GM20000 (cell line): ENCODE results near the gene NSD1.
"Not testable (repeated sequence)": the region's sequence is repeated elsewhere in the genome, so short reads cannot be mapped to it uniquely, and the experiment has no call there.

Experiments used
- DNase-seq: peaks from one replicate; pipeline ENCODE4 v3.0.0; 2012; ENCODE audit warnings: low spot score
- TF ChIP-seq, protein P1 (sequence below): IDR thresholded peaks from 2 replicates; pipeline ENCODE4 v1.5.1; 2012; ENCODE audit warnings: mild to moderate bottlenecking, control low read depth; ENCODE audit errors: extremely low read depth, missing control alignments

NSD1 gene

GRCh38 chr5:177169271-177169670 lies 35.7 kb downstream of the NSD1 start:
- TF ChIP-seq, protein P1, sequence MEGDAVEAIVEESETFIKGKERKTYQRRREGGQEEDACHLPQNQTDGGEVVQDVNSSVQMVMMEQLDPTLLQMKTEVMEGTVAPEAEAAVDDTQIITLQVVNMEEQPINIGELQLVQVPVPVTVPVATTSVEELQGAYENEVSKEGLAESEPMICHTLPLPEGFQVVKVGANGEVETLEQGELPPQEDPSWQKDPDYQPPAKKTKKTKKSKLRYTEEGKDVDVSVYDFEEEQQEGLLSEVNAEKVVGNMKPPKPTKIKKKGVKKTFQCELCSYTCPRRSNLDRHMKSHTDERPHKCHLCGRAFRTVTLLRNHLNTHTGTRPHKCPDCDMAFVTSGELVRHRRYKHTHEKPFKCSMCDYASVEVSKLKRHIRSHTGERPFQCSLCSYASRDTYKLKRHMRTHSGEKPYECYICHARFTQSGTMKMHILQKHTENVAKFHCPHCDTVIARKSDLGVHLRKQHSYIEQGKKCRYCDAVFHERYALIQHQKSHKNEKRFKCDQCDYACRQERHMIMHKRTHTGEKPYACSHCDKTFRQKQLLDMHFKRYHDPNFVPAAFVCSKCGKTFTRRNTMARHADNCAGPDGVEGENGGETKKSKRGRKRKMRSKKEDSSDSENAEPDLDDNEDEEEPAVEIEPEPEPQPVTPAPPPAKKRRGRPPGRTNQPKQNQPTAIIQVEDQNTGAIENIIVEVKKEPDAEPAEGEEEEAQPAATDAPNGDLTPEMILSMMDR = no peak
- DNase-seq = no peak

DNA sequence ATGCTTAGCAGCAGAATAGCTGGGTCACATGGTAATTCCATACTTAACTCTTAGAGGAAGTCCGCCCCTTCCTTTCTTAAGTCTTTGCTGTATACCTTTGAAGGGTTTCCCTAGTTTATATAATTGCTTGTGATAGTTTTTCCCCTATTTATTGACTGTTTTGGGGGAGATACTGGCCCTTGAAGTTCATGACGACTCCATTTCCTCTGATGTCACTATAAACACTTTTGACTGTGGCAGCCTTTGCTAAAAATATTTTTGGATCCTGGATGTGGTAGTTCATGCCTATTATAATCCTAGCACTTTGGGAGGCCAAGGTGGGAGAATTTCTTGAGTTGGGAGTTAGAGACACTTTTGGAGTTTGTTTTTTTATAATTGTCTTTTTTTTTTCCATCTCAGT lies 38.4 kb downstream of the NSD1 start:
- DNase-seq = no peak
- TF ChIP-seq, protein P1 = no peak

GRCh38 chr5:177175336-177175735 lies 41.8 kb downstream of the NSD1 start:
- TF ChIP-seq, protein P1 = no peak
- DNase-seq = no peak

DNA sequence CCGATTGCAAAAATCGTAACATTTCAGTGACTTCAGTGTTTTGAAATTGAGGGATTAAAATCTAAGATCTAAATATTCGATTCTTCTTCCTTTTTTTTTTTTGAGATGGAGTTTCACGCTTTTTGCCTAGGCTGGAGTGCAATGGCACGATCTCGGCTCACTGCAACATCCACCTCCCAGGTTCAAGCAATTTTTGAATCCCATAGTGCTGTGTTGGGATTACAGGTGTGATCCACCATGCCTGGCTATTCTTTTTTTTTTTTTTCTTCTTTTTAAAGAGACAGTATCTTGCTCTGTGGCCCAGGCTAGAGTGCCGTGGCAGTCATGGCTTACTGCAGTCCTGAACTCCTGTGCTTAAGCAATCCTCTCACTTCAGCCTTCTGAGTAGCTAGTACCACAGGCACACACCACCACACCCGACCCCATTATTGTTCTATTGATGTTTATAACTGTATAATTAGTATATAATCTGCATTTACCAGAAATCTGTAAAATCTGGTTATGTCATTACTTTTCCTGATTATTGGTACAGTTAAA lies 42.7 kb downstream of the NSD1 start:
- DNase-seq = no peak
- TF ChIP-seq, protein P1 = no peak

GRCh38 chr5:177177847-177178437 lies 44.4 kb downstream of the NSD1 start:
- not testable (repeated sequence) for DNase-seq

DNA sequence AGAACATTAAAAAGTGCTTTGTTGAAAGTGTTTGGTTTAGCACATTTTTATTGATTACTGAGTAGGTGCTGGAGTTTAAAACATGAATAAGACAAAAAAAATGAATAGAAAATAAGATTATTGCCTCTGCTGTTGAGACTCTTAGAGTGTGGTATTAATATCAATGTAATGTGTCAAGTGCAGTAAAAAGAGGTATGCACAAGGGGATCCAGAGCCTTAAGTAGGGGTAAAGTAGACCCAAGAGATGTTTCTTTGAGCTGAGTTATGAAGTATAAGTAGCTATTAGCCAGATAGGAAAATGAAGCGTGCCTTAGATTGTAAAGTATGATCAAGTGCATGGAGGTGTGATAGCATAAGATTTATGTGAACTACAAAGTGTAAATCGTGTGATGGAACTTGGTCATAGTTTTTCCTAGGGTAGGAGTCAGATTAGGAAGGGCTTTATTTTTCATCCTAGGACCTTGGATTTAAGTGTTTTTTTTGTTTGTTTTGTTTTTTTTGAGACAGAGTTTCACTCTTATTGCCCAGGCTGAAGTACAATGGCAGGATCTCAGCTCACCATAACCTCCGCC lies 45.2 kb downstream of the NSD1 start:
- no peak for DNase-seq
- TF ChIP-seq, protein P1 = no peak

- TF ChIP-seq, protein P1 = no peak
- no peak for DNase-seq
Measured at GRCh38 chr5:177179431-177179830, 45.9 kb downstream of the NSD1 start.

DNA sequence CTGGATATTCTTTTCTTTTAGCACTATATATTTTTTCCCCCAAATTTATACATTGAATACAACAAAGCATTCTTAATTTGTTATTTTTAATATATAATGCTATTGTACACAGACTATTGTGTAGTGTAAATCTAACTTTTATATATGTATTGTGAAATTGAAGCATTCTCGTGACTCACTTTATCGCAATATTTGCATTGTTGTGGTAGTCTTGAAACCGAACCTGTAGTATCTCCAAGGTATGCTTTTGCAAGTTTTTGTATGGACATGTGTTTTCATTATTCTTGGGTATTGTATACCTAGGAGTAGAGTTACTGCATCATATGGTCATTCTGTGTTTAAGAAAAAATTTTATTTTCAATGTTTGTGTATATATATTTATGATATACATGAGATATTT lies 49.6 kb downstream of the NSD1 start:
- DNase-seq = no peak
- TF ChIP-seq, protein P1 = no peak
